HCT116 (cell line): ENCODE measurements around the gene TADA2B.

Source experiments
- POLR2A ChIP-seq: IDR thresholded peaks from 2 replicates; pipeline ENCODE4 v1.7.0; 2011; ENCODE audit warnings: borderline replicate concordance; ENCODE audit not compliant: insufficient read depth, insufficient read length; ENCODE audit errors: extremely low read depth
- SIN3A ChIP-seq: IDR thresholded peaks from 2 replicates; pipeline ENCODE4 v1.6.1; 2012; ENCODE audit warnings: low read depth

GRCh38 chr4:6996481-6996880 is 46.7 kb upstream of the TADA2B start:
- TF ChIP-seq POLR2A, result no peak
- TF ChIP-seq SIN3A, result no peak
